Measurements from ENCODE around the gene MUCL3.

MUCL3 gene

DNA sequence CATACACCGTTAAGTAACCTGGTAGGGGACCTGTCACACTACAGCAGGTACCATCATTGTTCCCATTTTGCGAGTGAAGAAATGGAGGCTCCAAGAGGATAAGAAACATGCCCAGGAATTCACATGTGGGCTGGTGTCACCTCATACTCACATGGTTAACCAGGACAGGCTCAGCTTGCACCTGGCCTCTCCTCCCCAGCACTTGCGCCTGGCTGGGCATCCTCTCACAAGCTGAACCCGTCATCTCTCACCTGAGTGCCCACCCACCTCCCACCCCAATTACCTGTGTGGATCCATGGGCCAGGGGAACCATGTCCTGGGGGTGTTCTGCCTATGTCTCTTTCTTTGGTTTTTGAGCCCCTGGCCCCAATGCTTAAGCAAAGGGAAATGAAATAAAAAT lies 10.3 kb upstream of the MUCL3 start:
- H3K9ac ChIP-seq (ENCODE audit: low read depth, low read length): no peak overlapping the region
- peaks cover 8% of the 10 kb centered on the region; the same call in 1 of the 2 replicates for H3K9me3 ChIP-seq (ENCODE audit: insufficient read depth, low read depth, low read length)
- no peak overlapping the region for H3K4me3 ChIP-seq (ENCODE audit: low read length)
- H3K36me3 ChIP-seq (ENCODE audit: insufficient read depth, low read length): peaks cover 31% of the 10 kb centered on the region
- no peak overlapping the region for H3K27ac ChIP-seq (ENCODE audit: low read depth, low read length)
- H3K27me3 ChIP-seq (ENCODE audit: insufficient read depth, low read length): no peaks in the 10 kb centered on the region
- H3K4me1 ChIP-seq (ENCODE audit: insufficient read depth, low read length): no peaks in the 10 kb centered on the region
- WGBS: 94% methylated on average over 4 of the region's 4 CpGs

DNA sequence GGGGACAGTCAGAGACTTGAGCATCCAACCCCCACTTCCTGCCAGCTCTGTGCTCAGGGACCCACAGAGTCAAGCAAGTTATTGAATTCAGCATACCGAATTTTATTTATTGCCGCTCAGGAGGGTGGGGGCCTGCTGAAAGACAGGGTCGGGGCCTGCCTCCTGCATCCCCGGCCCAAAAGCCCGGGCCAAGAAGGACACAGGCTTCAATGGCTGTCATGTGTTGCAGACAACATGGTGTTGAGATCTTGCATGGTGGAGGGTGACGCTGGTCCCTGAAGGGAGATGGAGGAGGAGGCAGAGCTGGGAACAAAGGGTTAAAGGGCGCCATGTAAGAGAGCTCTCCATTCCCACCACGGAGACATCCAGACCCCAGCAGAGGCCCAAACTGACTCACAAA lies 9.5 kb upstream of the MUCL3 start:
- H3K27me3 ChIP-seq (ENCODE audit: insufficient read depth, low read length): no peaks in the 10 kb centered on the region
- H3K36me3 ChIP-seq (ENCODE audit: insufficient read depth, low read length): peaks cover 23% of the 10 kb centered on the region
- no peak overlapping the region for H3K27ac ChIP-seq (ENCODE audit: low read depth, low read length)
- H3K4me1 ChIP-seq (ENCODE audit: insufficient read depth, low read length): no peaks in the 10 kb centered on the region
- 64% methylated on average over 8 of the region's 8 CpGs for WGBS
- H3K4me3 ChIP-seq (ENCODE audit: low read length): no peak overlapping the region
- no peak overlapping the region for H3K9ac ChIP-seq (ENCODE audit: low read depth, low read length)
- peaks cover 8% of the 10 kb centered on the region; the same call in 1 of the 2 replicates for H3K9me3 ChIP-seq (ENCODE audit: insufficient read depth, low read depth, low read length)

DNA sequence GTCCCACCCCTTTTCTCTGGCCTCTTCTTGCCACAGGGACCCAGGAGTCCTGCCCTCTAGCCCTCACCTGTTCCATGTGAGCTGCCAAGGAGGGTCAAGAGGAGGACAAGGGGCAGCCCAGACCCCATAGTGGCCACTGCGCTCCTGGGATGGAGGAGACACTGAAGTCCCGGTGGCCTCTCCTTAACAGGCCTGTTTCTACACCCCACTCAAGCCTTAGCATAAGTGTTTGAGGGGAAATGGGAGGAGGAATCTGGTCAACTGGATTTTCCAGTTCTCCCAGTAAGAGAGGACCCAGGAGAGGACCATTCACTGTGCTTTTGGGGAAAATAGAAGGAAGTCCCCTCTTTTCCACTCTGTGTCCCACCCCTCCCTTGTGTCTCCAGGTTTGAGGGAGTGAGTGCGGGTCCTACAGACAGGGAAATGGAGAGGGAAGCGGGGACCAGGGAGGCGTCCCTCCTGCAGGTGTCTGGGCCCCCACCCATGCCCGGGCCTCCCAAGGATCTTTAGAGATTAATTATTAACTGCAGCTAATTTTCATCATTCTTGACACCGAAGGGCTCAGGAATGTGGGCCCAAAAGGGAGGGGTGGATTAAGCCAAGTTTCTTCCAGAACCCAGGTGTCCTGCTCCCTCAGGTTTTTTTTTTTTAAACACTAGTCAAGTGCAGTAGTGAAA lies 8.7 kb upstream of the MUCL3 start, which contains the start of gene SFTA2:
Gene SFTA2 (minus strand): TSS at position 202 of the 677 bp plus-strand sequence. CDS start 74 bp downstream, at position 128.
- H3K27ac ChIP-seq (ENCODE audit: low read depth, low read length): no peak within 1 kb of the TSS
- H3K9ac ChIP-seq (ENCODE audit: low read depth, low read length): no peak within 1 kb of the TSS
- H3K4me1 ChIP-seq (ENCODE audit: insufficient read depth, low read length): peaks cover 3% of the 10 kb centered on the region; the same call in 1 of the 2 replicates
- H3K4me3 ChIP-seq (ENCODE audit: low read length): no peak within 1 kb of the TSS
- H3K36me3 ChIP-seq (ENCODE audit: insufficient read depth, low read length): peaks cover 15% of the 10 kb centered on the region
- 85% methylated on average over 5 of the region's 7 CpGs for WGBS
- H3K9me3 ChIP-seq (ENCODE audit: insufficient read depth, low read depth, low read length): peaks cover 8% of the 10 kb centered on the region; the same call in 1 of the 2 replicates
- no peaks in the 10 kb centered on the region for H3K27me3 ChIP-seq (ENCODE audit: insufficient read depth, low read length)

DNA sequence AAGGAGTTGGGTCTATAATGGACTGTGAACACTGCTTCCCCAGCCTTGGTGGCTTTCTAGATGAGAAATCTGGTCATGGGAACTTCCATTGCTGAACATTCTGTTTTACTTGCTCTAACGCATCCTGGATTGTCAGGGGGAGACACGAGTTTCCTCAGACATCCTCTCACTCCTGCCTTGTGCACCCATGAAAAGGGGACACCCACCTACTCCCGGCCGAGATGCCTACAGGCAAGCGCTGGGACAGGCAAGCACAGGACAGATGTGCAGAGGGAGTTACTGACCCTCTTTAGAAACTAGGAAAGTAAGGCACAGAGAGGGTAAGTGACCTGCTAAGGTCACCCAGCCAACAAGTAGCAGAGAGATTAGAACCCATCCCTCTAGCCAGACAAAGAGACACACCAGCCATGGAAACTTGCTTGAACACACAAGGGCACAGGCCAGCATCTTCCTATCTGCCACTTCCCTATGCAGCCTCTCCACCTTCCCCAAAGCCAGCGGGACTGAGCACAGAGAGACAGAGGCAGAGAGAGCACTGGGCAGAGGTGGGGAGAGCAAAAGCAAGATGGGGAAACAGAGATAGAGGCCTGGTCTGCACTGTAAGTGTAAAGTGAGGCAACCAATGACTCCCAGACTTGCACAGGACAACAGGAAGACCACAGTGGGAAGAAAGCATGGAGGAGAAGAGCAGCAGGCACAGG lies 8.0 kb upstream of the MUCL3 start:
- Histone ChIP-seq H3K4me3 (ENCODE audit: low read length) (no peak overlapping the region), H3K27ac (ENCODE audit: low read depth, low read length) (no peak overlapping the region), H3K4me1 (ENCODE audit: insufficient read depth, low read length) (peaks cover 3% of the 10 kb centered on the region; the same call in 1 of the 2 replicates), H3K9ac (ENCODE audit: low read depth, low read length) (no peak overlapping the region), H3K36me3 (ENCODE audit: insufficient read depth, low read length) (peaks cover 9% of the 10 kb centered on the region), H3K9me3 (ENCODE audit: insufficient read depth, low read depth, low read length) (peaks cover 8% of the 10 kb centered on the region; the same call in 1 of the 2 replicates), H3K27me3 (ENCODE audit: insufficient read depth, low read length) (no peaks in the 10 kb centered on the region)
- whole genome bisulfite sequencing: 87% methylated on average over 6 of the region's 6 CpGs

DNA sequence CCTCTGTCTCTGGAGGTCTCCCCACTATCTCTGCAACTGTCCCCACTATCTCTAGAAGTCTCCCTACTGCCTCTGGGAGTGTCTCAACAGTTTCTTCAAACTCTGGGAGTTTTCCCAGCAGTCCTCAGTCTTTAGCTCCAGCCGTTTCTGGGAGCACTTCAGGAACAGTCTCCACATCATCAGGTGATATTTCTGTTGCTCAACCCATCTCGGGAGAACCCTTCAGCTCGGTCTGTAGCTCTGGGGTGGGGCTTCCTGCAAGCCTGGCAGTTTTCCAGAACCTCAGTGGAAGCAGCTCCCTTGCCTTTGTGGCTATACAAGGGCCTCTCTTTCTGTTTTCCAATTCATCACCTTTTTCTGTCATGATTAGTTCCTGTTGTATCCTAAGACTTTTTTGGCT lies 5.8 kb upstream of the MUCL3 start:
- H3K27me3 ChIP-seq (ENCODE audit: insufficient read depth, low read length): no peaks in the 10 kb centered on the region
- H3K9me3 ChIP-seq (ENCODE audit: insufficient read depth, low read depth, low read length): no peaks in the 10 kb centered on the region
- WGBS: 79% methylated on average over 3 of the region's 3 CpGs
- no peak overlapping the region for H3K4me3 ChIP-seq (ENCODE audit: low read length)
- peaks cover 3% of the 10 kb centered on the region; the same call in 1 of the 2 replicates for H3K4me1 ChIP-seq (ENCODE audit: insufficient read depth, low read length)
- no peaks in the 10 kb centered on the region for H3K36me3 ChIP-seq (ENCODE audit: insufficient read depth, low read length)
- no peak overlapping the region for H3K27ac ChIP-seq (ENCODE audit: low read depth, low read length)
- no peak overlapping the region for H3K9ac ChIP-seq (ENCODE audit: low read depth, low read length)

DNA sequence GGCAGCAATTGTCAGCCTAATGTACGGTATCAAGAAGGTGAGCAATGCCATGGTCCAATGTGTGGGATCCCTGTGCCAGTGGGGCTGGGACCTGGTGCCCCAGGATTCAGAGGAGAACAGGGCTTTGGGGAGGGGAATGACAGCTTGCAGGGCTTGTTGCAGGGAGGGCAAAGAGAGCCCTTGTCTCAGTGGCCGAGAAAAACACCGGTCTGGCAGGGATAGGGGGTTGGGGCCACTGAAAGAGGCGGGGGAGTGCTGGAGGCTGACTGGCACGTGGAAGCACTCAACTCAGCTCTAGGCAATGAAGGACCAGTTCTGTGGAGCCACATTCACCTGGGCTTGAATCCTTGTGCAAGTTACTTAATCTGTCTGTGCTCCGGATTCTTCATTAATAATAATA lies 3.5 kb upstream of the MUCL3 start:
- Histone ChIP-seq H3K36me3 (ENCODE audit: insufficient read depth, low read length) (no peaks in the 10 kb centered on the region), H3K27me3 (ENCODE audit: insufficient read depth, low read length) (no peaks in the 10 kb centered on the region), H3K4me1 (ENCODE audit: insufficient read depth, low read length) (peaks cover 8% of the 10 kb centered on the region), H3K27ac (ENCODE audit: low read depth, low read length) (no peak overlapping the region), H3K4me3 (ENCODE audit: low read length) (no peak overlapping the region), H3K9ac (ENCODE audit: low read depth, low read length) (no peak overlapping the region), H3K9me3 (ENCODE audit: insufficient read depth, low read depth, low read length) (no peaks in the 10 kb centered on the region)
- 69% methylated on average over 5 of the region's 6 CpGs for WGBS

DNA sequence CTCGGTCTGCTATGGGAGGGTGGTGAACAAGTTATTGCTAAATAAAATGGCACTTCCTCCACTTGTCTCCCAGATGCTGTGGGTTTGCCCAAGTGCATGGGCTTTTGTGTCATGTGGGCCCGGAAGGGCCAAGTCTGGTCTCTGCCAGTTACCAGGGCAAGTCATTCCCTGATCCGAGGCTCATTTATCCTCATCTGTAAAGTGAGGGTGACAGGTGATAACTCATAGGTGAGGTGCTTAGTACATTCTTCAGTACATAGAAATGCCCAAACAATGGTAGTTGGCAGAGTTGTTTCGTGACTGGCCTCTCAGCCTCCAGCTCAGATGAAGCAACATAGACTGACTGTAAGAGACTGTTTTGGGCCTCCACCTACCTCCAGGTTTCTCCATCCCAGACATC lies 2.0 kb upstream of the MUCL3 start:
- H3K27ac ChIP-seq (ENCODE audit: low read depth, low read length): no peak overlapping the region
- H3K9me3 ChIP-seq (ENCODE audit: insufficient read depth, low read depth, low read length): no peaks in the 10 kb centered on the region
- 77% methylated on average over 4 of the region's 4 CpGs for WGBS
- H3K27me3 ChIP-seq (ENCODE audit: insufficient read depth, low read length): no peaks in the 10 kb centered on the region
- no peak overlapping the region for H3K9ac ChIP-seq (ENCODE audit: low read depth, low read length)
- no peak overlapping the region for H3K4me3 ChIP-seq (ENCODE audit: low read length)
- H3K36me3 ChIP-seq (ENCODE audit: insufficient read depth, low read length): no peaks in the 10 kb centered on the region
- H3K4me1 ChIP-seq (ENCODE audit: insufficient read depth, low read length): peaks cover 11% of the 10 kb centered on the region

DNA sequence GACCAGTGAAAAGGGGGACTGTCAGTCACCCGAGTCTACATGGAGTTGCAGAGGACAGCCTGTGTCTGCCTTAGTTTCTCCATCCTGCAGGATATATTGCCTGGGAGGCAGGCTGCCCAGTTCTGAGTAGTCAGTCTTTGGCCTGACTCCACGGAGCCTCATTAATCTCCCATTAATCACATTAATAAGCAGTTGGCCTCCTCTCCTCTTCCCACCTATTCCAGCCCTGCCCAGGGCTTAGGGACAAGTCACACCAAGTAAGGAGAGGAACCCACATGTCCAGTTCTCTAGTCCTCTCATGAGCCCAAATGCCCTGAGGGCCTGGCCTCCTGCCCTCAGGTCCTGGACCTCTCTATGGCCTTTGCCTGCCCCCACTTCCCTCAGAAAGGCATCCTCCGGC lies 1.3 kb upstream of the MUCL3 start:
- Histone ChIP-seq H3K4me3 (ENCODE audit: low read length) (no peak overlapping the region), H3K4me1 (ENCODE audit: insufficient read depth, low read length) (peaks cover 11% of the 10 kb centered on the region), H3K27ac (ENCODE audit: low read depth, low read length) (no peak overlapping the region), H3K9me3 (ENCODE audit: insufficient read depth, low read depth, low read length) (no peaks in the 10 kb centered on the region), H3K27me3 (ENCODE audit: insufficient read depth, low read length) (no peaks in the 10 kb centered on the region), H3K9ac (ENCODE audit: low read depth, low read length) (no peak overlapping the region), H3K36me3 (ENCODE audit: insufficient read depth, low read length) (no peaks in the 10 kb centered on the region)
- 90% methylated on average over 3 of the region's 3 CpGs for WGBS

DNA sequence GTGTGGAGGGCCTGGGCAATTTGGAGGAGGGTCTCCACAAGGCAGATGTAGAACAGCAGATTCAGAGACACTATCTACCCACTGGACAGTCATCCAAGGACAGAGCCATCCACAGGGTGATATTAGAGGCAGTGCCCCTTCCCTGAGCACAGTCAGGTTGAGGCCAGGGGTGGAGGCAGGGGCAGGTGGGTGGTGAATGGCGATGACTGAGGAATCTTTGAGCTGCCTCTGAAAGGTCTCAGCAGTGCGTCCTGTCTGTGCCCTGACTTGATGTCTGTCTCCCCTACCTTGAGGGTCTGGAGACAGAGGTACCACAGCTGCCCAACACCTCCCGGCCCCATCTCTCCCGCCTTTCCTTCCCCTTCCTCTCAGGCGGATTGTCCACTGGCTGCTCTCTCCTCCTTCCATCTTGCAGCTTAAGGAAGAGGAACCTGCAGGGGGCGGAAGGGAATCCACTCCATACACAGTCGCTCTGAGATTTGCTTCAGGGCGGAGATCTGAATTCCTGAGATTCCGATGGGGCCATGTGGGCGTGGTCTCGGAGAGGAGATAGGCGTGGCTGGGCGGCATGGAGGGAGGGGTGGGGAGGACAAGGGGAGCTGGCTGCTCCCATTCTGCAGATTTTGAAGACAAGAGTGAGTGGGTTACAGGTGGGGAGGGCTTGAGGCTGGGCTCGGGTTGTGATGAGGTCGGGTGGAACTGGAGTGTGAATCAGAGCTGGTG lies 1.7 kb downstream of the MUCL3 start:
- peaks cover 8% of the 10 kb centered on the region for H3K4me1 ChIP-seq (ENCODE audit: insufficient read depth, low read length)
- no peaks in the 10 kb centered on the region for H3K36me3 ChIP-seq (ENCODE audit: insufficient read depth, low read length)
- H3K4me3 ChIP-seq (ENCODE audit: low read length): 0 out of 2 replicates have a peak overlapping the region, but pooled peaks have one; percentile 3
- peak overlapping the region; percentile 28 for H3K9ac ChIP-seq (ENCODE audit: low read depth, low read length)
- WGBS: 18% methylated on average over 15 of the region's 15 CpGs
- no peaks in the 10 kb centered on the region for H3K9me3 ChIP-seq (ENCODE audit: insufficient read depth, low read depth, low read length)
- H3K27ac ChIP-seq (ENCODE audit: low read depth, low read length): no peak overlapping the region
- no peaks in the 10 kb centered on the region for H3K27me3 ChIP-seq (ENCODE audit: insufficient read depth, low read length)

DNA sequence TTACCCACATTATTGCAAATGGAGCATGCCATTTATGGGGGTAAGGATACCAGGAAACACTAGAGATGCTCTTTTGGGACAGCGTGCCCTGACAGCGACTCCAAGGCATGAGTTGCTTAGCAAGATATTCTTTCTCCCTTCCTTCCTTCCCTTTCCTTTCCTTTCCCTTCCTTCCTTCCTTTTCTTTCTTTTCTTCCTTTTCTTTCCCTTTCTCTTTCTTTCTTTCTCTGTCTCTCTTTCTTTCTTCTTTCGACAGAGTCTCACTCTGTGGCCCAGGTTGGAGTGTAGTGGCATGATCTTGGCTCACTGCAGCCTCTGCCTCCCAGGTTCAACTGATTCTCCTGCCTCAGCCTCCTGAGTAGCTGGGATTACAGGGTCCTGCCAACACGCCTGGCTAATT lies 3.3 kb downstream of the MUCL3 start:
- peaks cover 8% of the 10 kb centered on the region for H3K4me1 ChIP-seq (ENCODE audit: insufficient read depth, low read length)
- H3K9ac ChIP-seq (ENCODE audit: low read depth, low read length): no peak overlapping the region
- no peaks in the 10 kb centered on the region for H3K9me3 ChIP-seq (ENCODE audit: insufficient read depth, low read depth, low read length)
- no peaks in the 10 kb centered on the region for H3K27me3 ChIP-seq (ENCODE audit: insufficient read depth, low read length)
- H3K27ac ChIP-seq (ENCODE audit: low read depth, low read length): no peak overlapping the region
- H3K36me3 ChIP-seq (ENCODE audit: insufficient read depth, low read length): no peaks in the 10 kb centered on the region
- WGBS: 94% methylated on average over 4 of the region's 4 CpGs
- no peak overlapping the region for H3K4me3 ChIP-seq (ENCODE audit: low read length)

DNA sequence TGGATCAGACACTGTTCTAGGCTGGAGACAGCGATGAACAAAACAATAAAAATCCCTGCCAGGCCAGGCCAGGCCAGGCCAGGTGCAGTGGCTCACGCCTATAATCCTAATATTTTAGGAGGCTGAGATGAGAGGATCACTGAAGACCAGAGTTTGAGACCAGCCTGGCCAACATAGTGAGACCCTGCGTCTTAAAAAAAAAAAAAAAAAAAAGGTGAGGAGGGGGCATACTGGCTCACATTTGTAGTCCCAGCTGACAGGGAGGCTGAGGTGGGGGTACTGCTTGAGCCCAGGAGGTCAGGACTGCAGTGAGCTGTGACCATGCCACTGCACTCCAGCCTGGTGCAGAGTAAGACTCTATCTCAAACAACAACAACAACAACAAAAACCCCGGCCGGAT lies 4.5 kb downstream of the MUCL3 start:
- Histone ChIP-seq H3K36me3 (ENCODE audit: insufficient read depth, low read length) (no peaks in the 10 kb centered on the region), H3K4me1 (ENCODE audit: insufficient read depth, low read length) (peaks cover 8% of the 10 kb centered on the region), H3K4me3 (ENCODE audit: low read length) (no peak overlapping the region), H3K9me3 (ENCODE audit: insufficient read depth, low read depth, low read length) (no peaks in the 10 kb centered on the region), H3K27me3 (ENCODE audit: insufficient read depth, low read length) (no peaks in the 10 kb centered on the region), H3K27ac (ENCODE audit: low read depth, low read length) (no peak overlapping the region), H3K9ac (ENCODE audit: low read depth, low read length) (no peak overlapping the region)
- 97% methylated on average over 3 of the region's 5 CpGs for WGBS

All from HUES64 (cell line).